IPS-18c (cell line): Measurements from ENCODE around the gene SFTA2.
"Not testable (repeated sequence)": the region's sequence is repeated elsewhere in the genome, so short reads cannot be mapped to it uniquely, and the experiment has no call there.

Experiments
- H3K4me3 ChIP-seq: 2 replicates; pipeline ENCODE4 v1.7.0; 2013; ENCODE audit warnings: low read depth, mild to moderate bottlenecking, low read length, moderate library complexity; ENCODE audit not compliant: insufficient read depth
- H3K9me3 ChIP-seq: one replicate; pipeline ENCODE4 v1.6.1; 2013; ENCODE audit warnings: mild to moderate bottlenecking, low read length, moderate library complexity; ENCODE audit not compliant: control insufficient read depth, insufficient read depth

The SFTA2 gene

GRCh38 chr6:30902196-30902595 lies 29.8 kb downstream of the SFTA2 start:
- H3K4me3 ChIP-seq, H3K9me3 ChIP-seq: not testable (repeated sequence)

- Histone ChIP-seq H3K9me3 (no peaks in the 10 kb centered on the region), H3K4me3 (no peak overlapping the region)
These were observed 30.5 kb downstream of the SFTA2 start for GRCh38 chr6:30901436-30901835.

- no peaks in the 10 kb centered on the region for H3K9me3 ChIP-seq
- H3K4me3 ChIP-seq = no peak overlapping the region
These were observed 31.0 kb downstream of the SFTA2 start for GRCh38 chr6:30900863-30901417.

GRCh38 chr6:30898750-30899360 lies 33.1 kb downstream of the SFTA2 start:
- Histone ChIP-seq H3K4me3 (no peak overlapping the region), H3K9me3 (no peaks in the 10 kb centered on the region)

- Histone ChIP-seq H3K9me3 (no peaks in the 10 kb centered on the region), H3K4me3 (no peak overlapping the region)
These were observed 34.1 kb downstream of the SFTA2 start for GRCh38 chr6:30897882-30898281.

GRCh38 chr6:30896541-30896940 lies 35.4 kb downstream of the SFTA2 start:
- no peaks in the 10 kb centered on the region for H3K9me3 ChIP-seq

GRCh38 chr6:30895343-30895742 lies 36.6 kb downstream of the SFTA2 start:
- H3K9me3 ChIP-seq = no peaks in the 10 kb centered on the region
- H3K4me3 ChIP-seq = no peak overlapping the region; the same call in 1 of the 2 replicates

More at GRCh38 chr6:30896541-30896940, 35.4 kb downstream of the SFTA2 start:
- no peak overlapping the region for H3K4me3 ChIP-seq

GRCh38 chr6:30894935-30895334 lies 37.0 kb downstream of the SFTA2 start:
- H3K4me3 ChIP-seq = no peak overlapping the region
- H3K9me3 ChIP-seq = no peaks in the 10 kb centered on the region

GRCh38 chr6:30894381-30894780 lies 37.6 kb downstream of the SFTA2 start:
- Histone ChIP-seq H3K4me3 (no peak overlapping the region), H3K9me3 (no peaks in the 10 kb centered on the region)

GRCh38 chr6:30893666-30894065 lies 38.3 kb downstream of the SFTA2 start:
- Histone ChIP-seq H3K4me3 (no peak overlapping the region), H3K9me3 (no peaks in the 10 kb centered on the region)

- Histone ChIP-seq H3K9me3 (no peaks in the 10 kb centered on the region), H3K4me3 (no peak overlapping the region)
These were observed 38.9 kb downstream of the SFTA2 start for GRCh38 chr6:30893001-30893591.

- no peak overlapping the region for H3K4me3 ChIP-seq
- H3K9me3 ChIP-seq = no peaks in the 10 kb centered on the region
These were observed 40.0 kb downstream of the SFTA2 start for GRCh38 chr6:30891816-30892538.

GRCh38 chr6:30891450-30891723 lies 40.6 kb downstream of the SFTA2 start:
- H3K4me3 ChIP-seq = no peak overlapping the region
- no peaks in the 10 kb centered on the region for H3K9me3 ChIP-seq

- H3K4me3 ChIP-seq = no peak overlapping the region
- H3K9me3 ChIP-seq = no peaks in the 10 kb centered on the region
These were observed 41.1 kb downstream of the SFTA2 start for GRCh38 chr6:30890646-30891449.

- no peaks in the 10 kb centered on the region for H3K9me3 ChIP-seq
- no peak overlapping the region; the same call in 1 of the 2 replicates for H3K4me3 ChIP-seq
These were observed 41.9 kb downstream of the SFTA2 start for GRCh38 chr6:30889921-30890645.

- H3K4me3 ChIP-seq = no peak overlapping the region; the same call in 1 of the 2 replicates
- H3K9me3 ChIP-seq = no peaks in the 10 kb centered on the region
These were observed 42.5 kb downstream of the SFTA2 start for GRCh38 chr6:30889496-30889885.
